ENCODE measurements around the gene ALKBH5. TPM values are rescaled to one million over a fixed set of nuclear protein-coding genes. Genes with fewer than 3 reads are reported as not detected.

The ALKBH5 gene
- total RNA-seq, 1 experiment from 2014 or later, result 105 TPM

DNA sequence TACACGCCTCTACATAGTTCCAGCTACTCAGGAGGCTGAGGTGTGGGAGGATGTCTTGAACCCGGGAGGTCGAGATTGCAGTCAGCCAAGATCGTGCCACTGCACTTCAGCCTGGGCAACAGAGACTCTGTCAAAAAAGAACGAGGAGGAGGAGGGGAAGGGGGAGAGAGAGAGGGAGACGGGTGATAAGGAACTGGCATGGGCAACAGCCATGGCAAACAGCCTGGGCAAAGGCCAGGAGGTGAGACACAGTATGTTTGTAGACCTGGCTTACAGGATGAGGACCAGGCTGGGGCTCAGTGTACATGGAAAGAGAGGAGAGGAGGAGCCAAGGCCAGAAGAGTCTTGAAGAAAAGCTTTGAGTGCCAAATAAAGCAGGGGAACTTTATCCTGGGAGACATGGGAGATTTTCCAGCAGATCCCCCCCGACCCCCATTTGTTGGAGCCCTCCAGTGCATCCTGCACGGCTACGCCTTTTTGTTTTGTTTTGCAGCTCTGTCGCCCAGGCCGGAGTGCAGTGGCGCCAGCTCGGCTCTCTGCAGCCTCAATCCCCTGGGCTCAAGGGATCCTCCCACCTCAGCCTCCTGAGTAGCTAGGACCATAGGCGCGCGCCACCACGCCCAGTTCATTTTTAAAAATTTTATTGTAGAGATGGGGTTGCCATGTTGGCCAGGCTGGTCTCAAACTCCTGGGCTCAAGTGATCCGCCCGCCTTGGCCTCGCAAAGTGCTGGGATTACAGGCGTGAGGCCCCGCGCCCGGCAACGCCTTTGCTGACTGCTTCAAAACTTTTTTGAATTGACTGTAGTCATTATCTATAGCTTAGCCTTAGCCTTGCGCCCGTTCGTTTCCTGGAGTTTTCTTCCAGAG is 1.3 kb upstream of the ALKBH5 start (continued):
- TF ChIP-seq, protein P1, sequence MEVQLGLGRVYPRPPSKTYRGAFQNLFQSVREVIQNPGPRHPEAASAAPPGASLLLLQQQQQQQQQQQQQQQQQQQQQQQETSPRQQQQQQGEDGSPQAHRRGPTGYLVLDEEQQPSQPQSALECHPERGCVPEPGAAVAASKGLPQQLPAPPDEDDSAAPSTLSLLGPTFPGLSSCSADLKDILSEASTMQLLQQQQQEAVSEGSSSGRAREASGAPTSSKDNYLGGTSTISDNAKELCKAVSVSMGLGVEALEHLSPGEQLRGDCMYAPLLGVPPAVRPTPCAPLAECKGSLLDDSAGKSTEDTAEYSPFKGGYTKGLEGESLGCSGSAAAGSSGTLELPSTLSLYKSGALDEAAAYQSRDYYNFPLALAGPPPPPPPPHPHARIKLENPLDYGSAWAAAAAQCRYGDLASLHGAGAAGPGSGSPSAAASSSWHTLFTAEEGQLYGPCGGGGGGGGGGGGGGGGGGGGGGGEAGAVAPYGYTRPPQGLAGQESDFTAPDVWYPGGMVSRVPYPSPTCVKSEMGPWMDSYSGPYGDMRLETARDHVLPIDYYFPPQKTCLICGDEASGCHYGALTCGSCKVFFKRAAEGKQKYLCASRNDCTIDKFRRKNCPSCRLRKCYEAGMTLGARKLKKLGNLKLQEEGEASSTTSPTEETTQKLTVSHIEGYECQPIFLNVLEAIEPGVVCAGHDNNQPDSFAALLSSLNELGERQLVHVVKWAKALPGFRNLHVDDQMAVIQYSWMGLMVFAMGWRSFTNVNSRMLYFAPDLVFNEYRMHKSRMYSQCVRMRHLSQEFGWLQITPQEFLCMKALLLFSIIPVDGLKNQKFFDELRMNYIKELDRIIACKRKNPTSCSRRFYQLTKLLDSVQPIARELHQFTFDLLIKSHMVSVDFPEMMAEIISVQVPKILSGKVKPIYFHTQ (CRISPR knock-in tag; IDR thresholded peaks at IDR 0.05), result 0 out of 2 replicates have a peak, but pooled peaks have one; percentile 16
- TF ChIP-seq MYBL2 (CRISPR knock-in tag; IDR thresholded peaks at IDR 0.05) (no peak), ZNF416 (CRISPR knock-in tag; IDR thresholded peaks at IDR 0.05) (no peak), SP1 (CRISPR knock-in tag; conservative IDR thresholded peaks at IDR 0.05) (no peak)
- TF ChIP-seq, protein P2, sequence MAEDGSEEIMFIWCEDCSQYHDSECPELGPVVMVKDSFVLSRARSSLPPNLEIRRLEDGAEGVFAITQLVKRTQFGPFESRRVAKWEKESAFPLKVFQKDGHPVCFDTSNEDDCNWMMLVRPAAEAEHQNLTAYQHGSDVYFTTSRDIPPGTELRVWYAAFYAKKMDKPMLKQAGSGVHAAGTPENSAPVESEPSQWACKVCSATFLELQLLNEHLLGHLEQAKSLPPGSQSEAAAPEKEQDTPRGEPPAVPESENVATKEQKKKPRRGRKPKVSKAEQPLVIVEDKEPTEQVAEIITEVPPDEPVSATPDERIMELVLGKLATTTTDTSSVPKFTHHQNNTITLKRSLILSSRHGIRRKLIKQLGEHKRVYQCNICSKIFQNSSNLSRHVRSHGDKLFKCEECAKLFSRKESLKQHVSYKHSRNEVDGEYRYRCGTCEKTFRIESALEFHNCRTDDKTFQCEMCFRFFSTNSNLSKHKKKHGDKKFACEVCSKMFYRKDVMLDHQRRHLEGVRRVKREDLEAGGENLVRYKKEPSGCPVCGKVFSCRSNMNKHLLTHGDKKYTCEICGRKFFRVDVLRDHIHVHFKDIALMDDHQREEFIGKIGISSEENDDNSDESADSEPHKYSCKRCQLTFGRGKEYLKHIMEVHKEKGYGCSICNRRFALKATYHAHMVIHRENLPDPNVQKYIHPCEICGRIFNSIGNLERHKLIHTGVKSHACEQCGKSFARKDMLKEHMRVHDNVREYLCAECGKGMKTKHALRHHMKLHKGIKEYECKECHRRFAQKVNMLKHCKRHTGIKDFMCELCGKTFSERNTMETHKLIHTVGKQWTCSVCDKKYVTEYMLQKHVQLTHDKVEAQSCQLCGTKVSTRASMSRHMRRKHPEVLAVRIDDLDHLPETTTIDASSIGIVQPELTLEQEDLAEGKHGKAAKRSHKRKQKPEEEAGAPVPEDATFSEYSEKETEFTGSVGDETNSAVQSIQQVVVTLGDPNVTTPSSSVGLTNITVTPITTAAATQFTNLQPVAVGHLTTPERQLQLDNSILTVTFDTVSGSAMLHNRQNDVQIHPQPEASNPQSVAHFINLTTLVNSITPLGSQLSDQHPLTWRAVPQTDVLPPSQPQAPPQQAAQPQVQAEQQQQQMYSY (CRISPR knock-in tag; IDR thresholded peaks at IDR 0.05), result no peak

DNA sequence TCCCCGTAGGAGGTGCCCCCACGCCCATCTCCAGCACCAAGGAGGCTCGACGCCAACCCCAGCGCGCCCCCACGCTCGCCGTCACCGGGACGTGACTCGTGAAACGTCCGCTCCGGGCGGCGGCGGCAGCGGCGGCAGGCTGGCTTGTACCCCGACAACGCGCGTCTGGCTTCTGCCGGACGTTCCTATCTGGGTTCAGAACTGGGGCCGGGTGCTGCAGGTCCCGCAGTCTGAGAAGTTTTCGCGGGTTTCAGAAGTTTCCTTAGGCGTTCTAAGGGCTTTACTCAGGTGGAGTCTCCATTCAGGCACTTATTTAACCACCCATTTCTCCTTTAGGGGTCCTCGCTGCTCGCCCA is 672 bp upstream of the ALKBH5 start:
- ATAC-seq (peak; percentile 5), DNase-seq (ENCODE audit: low spot score) (no peak)
- peaks cover 40% of the 10 kb centered on the region for H3K4me1 Mint-ChIP-seq
- TF ChIP-seq IRF2 (CRISPR knock-in tag; IDR thresholded peaks at IDR 0.05; ENCODE audit: borderline replicate concordance, low read depth) (no peak), FOXP1 (CRISPR knock-in tag; IDR thresholded peaks at IDR 0.05; ENCODE audit: borderline replicate concordance) (0 out of 2 replicates have a peak, but pooled peaks have one; percentile 0), ETV6 (CRISPR knock-in tag; IDR thresholded peaks at IDR 0.05) (0 out of 2 replicates have a peak, but pooled peaks have one; percentile 10), ZNF671 (CRISPR knock-in tag; IDR thresholded peaks at IDR 0.05) (no peak)
- TF ChIP-seq, protein P3, sequence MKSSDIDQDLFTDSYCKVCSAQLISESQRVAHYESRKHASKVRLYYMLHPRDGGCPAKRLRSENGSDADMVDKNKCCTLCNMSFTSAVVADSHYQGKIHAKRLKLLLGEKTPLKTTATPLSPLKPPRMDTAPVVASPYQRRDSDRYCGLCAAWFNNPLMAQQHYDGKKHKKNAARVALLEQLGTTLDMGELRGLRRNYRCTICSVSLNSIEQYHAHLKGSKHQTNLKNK (CRISPR knock-in tag; IDR thresholded peaks at IDR 0.05), result no peak
- TF ChIP-seq, protein P4, sequence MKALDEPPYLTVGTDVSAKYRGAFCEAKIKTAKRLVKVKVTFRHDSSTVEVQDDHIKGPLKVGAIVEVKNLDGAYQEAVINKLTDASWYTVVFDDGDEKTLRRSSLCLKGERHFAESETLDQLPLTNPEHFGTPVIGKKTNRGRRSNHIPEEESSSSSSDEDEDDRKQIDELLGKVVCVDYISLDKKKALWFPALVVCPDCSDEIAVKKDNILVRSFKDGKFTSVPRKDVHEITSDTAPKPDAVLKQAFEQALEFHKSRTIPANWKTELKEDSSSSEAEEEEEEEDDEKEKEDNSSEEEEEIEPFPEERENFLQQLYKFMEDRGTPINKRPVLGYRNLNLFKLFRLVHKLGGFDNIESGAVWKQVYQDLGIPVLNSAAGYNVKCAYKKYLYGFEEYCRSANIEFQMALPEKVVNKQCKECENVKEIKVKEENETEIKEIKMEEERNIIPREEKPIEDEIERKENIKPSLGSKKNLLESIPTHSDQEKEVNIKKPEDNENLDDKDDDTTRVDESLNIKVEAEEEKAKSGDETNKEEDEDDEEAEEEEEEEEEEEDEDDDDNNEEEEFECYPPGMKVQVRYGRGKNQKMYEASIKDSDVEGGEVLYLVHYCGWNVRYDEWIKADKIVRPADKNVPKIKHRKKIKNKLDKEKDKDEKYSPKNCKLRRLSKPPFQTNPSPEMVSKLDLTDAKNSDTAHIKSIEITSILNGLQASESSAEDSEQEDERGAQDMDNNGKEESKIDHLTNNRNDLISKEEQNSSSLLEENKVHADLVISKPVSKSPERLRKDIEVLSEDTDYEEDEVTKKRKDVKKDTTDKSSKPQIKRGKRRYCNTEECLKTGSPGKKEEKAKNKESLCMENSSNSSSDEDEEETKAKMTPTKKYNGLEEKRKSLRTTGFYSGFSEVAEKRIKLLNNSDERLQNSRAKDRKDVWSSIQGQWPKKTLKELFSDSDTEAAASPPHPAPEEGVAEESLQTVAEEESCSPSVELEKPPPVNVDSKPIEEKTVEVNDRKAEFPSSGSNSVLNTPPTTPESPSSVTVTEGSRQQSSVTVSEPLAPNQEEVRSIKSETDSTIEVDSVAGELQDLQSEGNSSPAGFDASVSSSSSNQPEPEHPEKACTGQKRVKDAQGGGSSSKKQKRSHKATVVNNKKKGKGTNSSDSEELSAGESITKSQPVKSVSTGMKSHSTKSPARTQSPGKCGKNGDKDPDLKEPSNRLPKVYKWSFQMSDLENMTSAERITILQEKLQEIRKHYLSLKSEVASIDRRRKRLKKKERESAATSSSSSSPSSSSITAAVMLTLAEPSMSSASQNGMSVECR (CRISPR knock-in tag; IDR thresholded peaks at IDR 0.05; ENCODE audit: borderline replicate concordance), result 0 out of 2 replicates have a peak, but pooled peaks have one; percentile 43
- TF ChIP-seq, protein P5, sequence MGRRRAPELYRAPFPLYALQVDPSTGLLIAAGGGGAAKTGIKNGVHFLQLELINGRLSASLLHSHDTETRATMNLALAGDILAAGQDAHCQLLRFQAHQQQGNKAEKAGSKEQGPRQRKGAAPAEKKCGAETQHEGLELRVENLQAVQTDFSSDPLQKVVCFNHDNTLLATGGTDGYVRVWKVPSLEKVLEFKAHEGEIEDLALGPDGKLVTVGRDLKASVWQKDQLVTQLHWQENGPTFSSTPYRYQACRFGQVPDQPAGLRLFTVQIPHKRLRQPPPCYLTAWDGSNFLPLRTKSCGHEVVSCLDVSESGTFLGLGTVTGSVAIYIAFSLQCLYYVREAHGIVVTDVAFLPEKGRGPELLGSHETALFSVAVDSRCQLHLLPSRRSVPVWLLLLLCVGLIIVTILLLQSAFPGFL (CRISPR knock-in tag; IDR thresholded peaks at IDR 0.05; ENCODE audit: borderline replicate concordance), result no peak
- TF ChIP-seq, protein P6, sequence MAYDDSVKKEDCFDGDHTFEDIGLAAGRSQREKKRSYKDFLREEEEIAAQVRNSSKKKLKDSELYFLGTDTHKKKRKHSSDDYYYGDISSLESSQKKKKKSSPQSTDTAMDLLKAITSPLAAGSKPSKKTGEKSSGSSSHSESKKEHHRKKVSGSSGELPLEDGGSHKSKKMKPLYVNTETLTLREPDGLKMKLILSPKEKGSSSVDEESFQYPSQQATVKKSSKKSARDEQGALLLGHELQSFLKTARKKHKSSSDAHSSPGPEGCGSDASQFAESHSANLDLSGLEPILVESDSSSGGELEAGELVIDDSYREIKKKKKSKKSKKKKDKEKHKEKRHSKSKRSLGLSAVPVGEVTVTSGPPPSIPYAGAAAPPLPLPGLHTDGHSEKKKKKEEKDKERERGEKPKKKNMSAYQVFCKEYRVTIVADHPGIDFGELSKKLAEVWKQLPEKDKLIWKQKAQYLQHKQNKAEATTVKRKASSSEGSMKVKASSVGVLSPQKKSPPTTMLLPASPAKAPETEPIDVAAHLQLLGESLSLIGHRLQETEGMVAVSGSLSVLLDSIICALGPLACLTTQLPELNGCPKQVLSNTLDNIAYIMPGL (CRISPR knock-in tag; IDR thresholded peaks at IDR 0.05), result peak; percentile 38; the same call in 1 of the 2 replicates
- TF ChIP-seq, protein P7, sequence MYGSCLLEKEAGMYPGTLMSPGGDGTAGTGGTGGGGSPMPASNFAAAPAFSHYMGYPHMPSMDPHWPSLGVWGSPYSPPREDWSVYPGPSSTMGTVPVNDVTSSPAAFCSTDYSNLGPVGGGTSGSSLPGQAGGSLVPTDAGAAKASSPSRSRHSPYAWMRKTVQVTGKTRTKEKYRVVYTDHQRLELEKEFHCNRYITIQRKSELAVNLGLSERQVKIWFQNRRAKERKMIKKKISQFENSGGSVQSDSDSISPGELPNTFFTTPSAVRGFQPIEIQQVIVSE (CRISPR knock-in tag; IDR thresholded peaks at IDR 0.05; ENCODE audit: borderline replicate concordance), result no peak
- POLR2A ChIA-PET, result interaction anchor here (1.1 to 2.9 kb wide), 3 partner anchors 25 to 42 kb away, joined by 3 to 17 read pairs (median 11); no protein-coding TSS in a partner anchor
- H3K27me3 Mint-ChIP-seq (ENCODE audit: low read depth), result no peaks in the 10 kb centered on the region
- H3K9me3 Mint-ChIP-seq, result no peaks in the 10 kb centered on the region
- peak overlapping the region; percentile 93 for H3K4me3 Mint-ChIP-seq
- H3K27ac Mint-ChIP-seq, result peak overlapping the region; percentile 99
- peaks cover 21% of the 10 kb centered on the region for H3K36me3 Mint-ChIP-seq
- CTCF ChIA-PET, result interaction anchor here (0.5 to 4.3 kb wide), 14 partner anchors 9 to 215 kb away, joined by 3 to 44 read pairs (median 6); no protein-coding TSS in a partner anchor

All from WTC11 (cell line).